ENCODE data around the gene SUSD6.

DNA sequence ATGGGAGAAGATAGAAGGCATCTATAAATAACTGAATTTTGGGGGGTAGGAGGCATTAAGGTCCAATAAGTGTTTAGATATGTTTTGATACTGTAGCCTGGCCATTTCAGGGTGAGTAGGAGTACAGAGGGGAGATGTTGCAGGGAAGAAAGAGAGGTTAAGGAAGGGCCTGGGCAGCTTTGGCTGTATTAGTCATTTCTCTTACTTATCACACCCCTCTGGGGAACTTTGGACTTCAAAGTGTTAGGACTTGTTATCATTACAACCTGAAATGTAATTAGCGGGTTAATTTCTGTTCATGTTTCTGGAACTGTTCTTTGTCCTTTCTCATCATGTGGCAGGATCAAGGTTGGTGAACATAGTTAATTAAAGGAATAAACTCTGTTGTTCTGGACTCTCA, 40.3 kb downstream of the SUSD6 start:
- TF ChIP-seq POLR2A (IDR thresholded peaks at IDR 0.05; ENCODE audit: low read depth, low read length) (no peak), POLR2AphosphoS5 (IDR thresholded peaks at IDR 0.05; ENCODE audit: low read depth, low read length) (no peak)
